ENCODE measurements around the gene METTL25B. TPM values are rescaled to one million over a fixed set of nuclear protein-coding genes. Genes with fewer than 3 reads are reported as not detected.

The METTL25B gene
- total and polyA plus RNA-seq, 2 experiments from 2014 or later, result 18.3 to 21.1 TPM

DNA sequence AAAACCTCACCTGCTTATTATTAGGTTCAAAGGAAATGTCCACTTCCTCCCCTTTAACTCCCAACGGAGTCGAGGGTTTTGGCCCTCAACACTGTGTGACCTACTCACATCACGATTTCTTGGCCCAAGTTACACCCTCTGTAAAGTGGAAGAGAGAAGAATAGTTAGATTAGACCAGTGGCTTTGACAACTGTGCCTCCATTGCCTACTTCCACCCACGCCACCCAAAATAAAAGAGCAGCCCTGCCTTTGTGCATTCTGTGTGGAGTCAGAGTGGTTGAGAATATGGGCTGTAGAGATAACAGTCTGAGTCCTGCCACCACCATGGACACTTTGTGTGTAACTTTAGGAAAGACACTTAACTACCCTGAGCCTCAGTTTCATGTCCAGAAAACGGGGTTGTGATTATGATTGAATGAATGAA is 27.3 kb downstream of the METTL25B start:
- peaks cover 10% of the 10 kb centered on the region for H3K4me1 Mint-ChIP-seq
- no peaks in the 10 kb centered on the region for H3K27me3 ChIP-seq (ENCODE audit: insufficient read depth)
- peaks cover 13% of the 10 kb centered on the region for H3K27me3 Mint-ChIP-seq (ENCODE audit: insufficient read depth, low read depth, poor library complexity)
- no peak for ATAC-seq
- no peak overlapping the region for H3K4me3 Mint-ChIP-seq
- peaks cover 19% of the 10 kb centered on the region for H3K79me2 ChIP-seq (replicated peaks; ENCODE audit: insufficient read depth)
- peaks cover 11% of the 10 kb centered on the region; the same call in 1 of the 2 replicates for H3F3A ChIP-seq (replicated peaks; ENCODE audit: low read depth)
- H3K36me3 Mint-ChIP-seq (ENCODE audit: low read depth), result 0 out of 3 replicates have a peak, but pooled peaks cover 2% of the 10 kb centered on the region
- no peak for DNase-seq (ENCODE audit: low spot score)
- H3K9me3 Mint-ChIP-seq, result no peaks in the 10 kb centered on the region
- no peak overlapping the region for H3K4me3 ChIP-seq
- no peaks in the 10 kb centered on the region for H3K9me2 ChIP-seq (ENCODE audit: insufficient read depth)
- TF ChIP-seq, protein P1, sequence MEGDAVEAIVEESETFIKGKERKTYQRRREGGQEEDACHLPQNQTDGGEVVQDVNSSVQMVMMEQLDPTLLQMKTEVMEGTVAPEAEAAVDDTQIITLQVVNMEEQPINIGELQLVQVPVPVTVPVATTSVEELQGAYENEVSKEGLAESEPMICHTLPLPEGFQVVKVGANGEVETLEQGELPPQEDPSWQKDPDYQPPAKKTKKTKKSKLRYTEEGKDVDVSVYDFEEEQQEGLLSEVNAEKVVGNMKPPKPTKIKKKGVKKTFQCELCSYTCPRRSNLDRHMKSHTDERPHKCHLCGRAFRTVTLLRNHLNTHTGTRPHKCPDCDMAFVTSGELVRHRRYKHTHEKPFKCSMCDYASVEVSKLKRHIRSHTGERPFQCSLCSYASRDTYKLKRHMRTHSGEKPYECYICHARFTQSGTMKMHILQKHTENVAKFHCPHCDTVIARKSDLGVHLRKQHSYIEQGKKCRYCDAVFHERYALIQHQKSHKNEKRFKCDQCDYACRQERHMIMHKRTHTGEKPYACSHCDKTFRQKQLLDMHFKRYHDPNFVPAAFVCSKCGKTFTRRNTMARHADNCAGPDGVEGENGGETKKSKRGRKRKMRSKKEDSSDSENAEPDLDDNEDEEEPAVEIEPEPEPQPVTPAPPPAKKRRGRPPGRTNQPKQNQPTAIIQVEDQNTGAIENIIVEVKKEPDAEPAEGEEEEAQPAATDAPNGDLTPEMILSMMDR (conservative IDR thresholded peaks at IDR 0.05; ENCODE audit: low read depth in 2 of 2), result no peak
- TF ChIP-seq EZH2phosphoT487 (IDR thresholded peaks at IDR 0.05; ENCODE audit: unreplicated experiment) (no peak), STAT1 (IDR thresholded peaks at IDR 0.05; ENCODE audit: unreplicated experiment) (no peak), CREB1 (CRISPR knock-in tag; IDR thresholded peaks at IDR 0.05; ENCODE audit: low read depth) (no peak), NANOG (IDR thresholded peaks at IDR 0.05; ENCODE audit: borderline replicate concordance) (no peak), ZNF331 (CRISPR knock-in tag; IDR thresholded peaks at IDR 0.05; ENCODE audit: low read depth) (no peak), POLR2AphosphoS5 (IDR thresholded peaks at IDR 0.05; ENCODE audit: low read depth) (no peak), ZNF114 (CRISPR knock-in tag; IDR thresholded peaks at IDR 0.05) (no peak), EZH2 (IDR thresholded peaks at IDR 0.05; ENCODE audit: low read depth, unreplicated experiment) (no peak), JUNB (IDR thresholded peaks at IDR 0.05; ENCODE audit: unreplicated experiment) (no peak)
- TF ChIP-seq, protein P2, sequence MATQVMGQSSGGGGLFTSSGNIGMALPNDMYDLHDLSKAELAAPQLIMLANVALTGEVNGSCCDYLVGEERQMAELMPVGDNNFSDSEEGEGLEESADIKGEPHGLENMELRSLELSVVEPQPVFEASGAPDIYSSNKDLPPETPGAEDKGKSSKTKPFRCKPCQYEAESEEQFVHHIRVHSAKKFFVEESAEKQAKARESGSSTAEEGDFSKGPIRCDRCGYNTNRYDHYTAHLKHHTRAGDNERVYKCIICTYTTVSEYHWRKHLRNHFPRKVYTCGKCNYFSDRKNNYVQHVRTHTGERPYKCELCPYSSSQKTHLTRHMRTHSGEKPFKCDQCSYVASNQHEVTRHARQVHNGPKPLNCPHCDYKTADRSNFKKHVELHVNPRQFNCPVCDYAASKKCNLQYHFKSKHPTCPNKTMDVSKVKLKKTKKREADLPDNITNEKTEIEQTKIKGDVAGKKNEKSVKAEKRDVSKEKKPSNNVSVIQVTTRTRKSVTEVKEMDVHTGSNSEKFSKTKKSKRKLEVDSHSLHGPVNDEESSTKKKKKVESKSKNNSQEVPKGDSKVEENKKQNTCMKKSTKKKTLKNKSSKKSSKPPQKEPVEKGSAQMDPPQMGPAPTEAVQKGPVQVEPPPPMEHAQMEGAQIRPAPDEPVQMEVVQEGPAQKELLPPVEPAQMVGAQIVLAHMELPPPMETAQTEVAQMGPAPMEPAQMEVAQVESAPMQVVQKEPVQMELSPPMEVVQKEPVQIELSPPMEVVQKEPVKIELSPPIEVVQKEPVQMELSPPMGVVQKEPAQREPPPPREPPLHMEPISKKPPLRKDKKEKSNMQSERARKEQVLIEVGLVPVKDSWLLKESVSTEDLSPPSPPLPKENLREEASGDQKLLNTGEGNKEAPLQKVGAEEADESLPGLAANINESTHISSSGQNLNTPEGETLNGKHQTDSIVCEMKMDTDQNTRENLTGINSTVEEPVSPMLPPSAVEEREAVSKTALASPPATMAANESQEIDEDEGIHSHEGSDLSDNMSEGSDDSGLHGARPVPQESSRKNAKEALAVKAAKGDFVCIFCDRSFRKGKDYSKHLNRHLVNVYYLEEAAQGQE (IDR thresholded peaks at IDR 0.05; ENCODE audit: unreplicated experiment), result no peak
- TF ChIP-seq, protein P3, sequence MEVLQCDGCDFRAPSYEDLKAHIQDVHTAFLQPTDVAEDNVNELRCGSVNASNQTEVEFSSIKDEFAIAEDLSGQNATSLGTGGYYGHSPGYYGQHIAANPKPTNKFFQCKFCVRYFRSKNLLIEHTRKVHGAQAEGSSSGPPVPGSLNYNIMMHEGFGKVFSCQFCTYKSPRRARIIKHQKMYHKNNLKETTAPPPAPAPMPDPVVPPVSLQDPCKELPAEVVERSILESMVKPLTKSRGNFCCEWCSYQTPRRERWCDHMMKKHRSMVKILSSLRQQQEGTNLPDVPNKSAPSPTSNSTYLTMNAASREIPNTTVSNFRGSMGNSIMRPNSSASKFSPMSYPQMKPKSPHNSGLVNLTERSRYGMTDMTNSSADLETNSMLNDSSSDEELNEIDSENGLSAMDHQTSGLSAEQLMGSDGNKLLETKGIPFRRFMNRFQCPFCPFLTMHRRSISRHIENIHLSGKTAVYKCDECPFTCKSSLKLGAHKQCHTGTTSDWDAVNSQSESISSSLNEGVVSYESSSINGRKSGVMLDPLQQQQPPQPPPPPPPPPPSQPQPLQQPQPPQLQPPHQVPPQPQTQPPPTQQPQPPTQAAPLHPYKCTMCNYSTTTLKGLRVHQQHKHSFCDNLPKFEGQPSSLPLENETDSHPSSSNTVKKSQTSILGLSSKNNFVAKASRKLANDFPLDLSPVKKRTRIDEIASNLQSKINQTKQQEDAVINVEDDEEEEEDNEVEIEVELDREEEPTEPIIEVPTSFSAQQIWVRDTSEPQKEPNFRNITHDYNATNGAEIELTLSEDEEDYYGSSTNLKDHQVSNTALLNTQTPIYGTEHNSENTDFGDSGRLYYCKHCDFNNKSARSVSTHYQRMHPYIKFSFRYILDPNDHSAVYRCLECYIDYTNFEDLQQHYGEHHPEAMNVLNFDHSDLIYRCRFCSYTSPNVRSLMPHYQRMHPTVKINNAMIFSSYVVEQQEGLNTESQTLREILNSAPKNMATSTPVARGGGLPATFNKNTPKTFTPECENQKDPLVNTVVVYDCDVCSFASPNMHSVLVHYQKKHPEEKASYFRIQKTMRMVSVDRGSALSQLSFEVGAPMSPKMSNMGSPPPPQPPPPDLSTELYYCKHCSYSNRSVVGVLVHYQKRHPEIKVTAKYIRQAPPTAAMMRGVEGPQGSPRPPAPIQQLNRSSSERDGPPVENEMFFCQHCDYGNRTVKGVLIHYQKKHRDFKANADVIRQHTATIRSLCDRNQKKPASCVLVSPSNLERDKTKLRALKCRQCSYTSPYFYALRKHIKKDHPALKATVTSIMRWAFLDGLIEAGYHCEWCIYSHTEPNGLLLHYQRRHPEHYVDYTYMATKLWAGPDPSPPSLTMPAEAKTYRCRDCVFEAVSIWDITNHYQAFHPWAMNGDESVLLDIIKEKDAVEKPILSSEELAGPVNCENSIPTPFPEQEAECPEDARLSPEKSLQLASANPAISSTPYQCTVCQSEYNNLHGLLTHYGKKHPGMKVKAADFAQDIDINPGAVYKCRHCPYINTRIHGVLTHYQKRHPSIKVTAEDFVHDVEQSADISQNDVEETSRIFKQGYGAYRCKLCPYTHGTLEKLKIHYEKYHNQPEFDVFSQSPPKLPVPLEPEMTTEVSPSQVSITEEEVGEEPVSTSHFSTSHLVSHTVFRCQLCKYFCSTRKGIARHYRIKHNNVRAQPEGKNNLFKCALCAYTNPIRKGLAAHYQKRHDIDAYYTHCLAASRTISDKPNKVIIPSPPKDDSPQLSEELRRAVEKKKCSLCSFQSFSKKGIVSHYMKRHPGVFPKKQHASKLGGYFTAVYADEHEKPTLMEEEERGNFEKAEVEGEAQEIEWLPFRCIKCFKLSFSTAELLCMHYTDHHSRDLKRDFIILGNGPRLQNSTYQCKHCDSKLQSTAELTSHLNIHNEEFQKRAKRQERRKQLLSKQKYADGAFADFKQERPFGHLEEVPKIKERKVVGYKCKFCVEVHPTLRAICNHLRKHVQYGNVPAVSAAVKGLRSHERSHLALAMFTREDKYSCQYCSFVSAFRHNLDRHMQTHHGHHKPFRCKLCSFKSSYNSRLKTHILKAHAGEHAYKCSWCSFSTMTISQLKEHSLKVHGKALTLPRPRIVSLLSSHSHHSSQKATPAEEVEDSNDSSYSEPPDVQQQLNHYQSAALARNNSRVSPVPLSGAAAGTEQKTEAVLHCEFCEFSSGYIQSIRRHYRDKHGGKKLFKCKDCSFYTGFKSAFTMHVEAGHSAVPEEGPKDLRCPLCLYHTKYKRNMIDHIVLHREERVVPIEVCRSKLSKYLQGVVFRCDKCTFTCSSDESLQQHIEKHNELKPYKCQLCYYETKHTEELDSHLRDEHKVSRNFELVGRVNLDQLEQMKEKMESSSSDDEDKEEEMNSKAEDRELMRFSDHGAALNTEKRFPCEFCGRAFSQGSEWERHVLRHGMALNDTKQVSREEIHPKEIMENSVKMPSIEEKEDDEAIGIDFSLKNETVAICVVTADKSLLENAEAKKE (CRISPR knock-in tag; IDR thresholded peaks at IDR 0.05), result no peak
- TF ChIP-seq, protein P4, sequence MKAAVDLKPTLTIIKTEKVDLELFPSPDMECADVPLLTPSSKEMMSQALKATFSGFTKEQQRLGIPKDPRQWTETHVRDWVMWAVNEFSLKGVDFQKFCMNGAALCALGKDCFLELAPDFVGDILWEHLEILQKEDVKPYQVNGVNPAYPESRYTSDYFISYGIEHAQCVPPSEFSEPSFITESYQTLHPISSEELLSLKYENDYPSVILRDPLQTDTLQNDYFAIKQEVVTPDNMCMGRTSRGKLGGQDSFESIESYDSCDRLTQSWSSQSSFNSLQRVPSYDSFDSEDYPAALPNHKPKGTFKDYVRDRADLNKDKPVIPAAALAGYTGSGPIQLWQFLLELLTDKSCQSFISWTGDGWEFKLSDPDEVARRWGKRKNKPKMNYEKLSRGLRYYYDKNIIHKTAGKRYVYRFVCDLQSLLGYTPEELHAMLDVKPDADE (IDR thresholded peaks at IDR 0.05), result no peak
- no peak overlapping the region for H3K27ac ChIP-seq (ENCODE audit: low read depth)
- no peak overlapping the region for H3K27ac Mint-ChIP-seq
- H3K4me2 ChIP-seq, result no peak overlapping the region
- no peak overlapping the region for H2AFZ ChIP-seq
- H3K4me1 ChIP-seq (ENCODE audit: insufficient read depth), result peaks cover 16% of the 10 kb centered on the region; the same call in 1 of the 2 replicates
- H3K36me3 ChIP-seq (ENCODE audit: insufficient read depth), result no peaks in the 10 kb centered on the region
- H4K20me1 ChIP-seq (replicated peaks; ENCODE audit: insufficient read depth), result no peaks in the 10 kb centered on the region

All from GM23338 (cell line).